ENCODE data around the gene ZBTB46.

The ZBTB46 gene

GRCh38 chr20:63752411-63753101, 78.5 kb downstream of the ZBTB46 start:
- TF ChIP-seq CTCF (IDR thresholded peaks at IDR 0.05; ENCODE audit: control insufficient read depth, extremely low read depth, insufficient read depth) = 0 out of 2 replicates have a peak, but pooled peaks have one; percentile 1
- no peak for DNase-seq (ENCODE audit: low read depth)
- no peak overlapping the region for H3K4me3 ChIP-seq (ENCODE audit: low read depth, low read length)

- no peak for TF ChIP-seq CTCF (IDR thresholded peaks at IDR 0.05; ENCODE audit: control insufficient read depth, extremely low read depth, insufficient read depth)
- no peak overlapping the region for H3K4me3 ChIP-seq (ENCODE audit: low read depth, low read length)
- no peak for DNase-seq (ENCODE audit: low read depth)
Observed at GRCh38 chr20:63751471-63752271, 79.4 kb downstream of the ZBTB46 start.

- no peak overlapping the region for H3K4me3 ChIP-seq (ENCODE audit: low read depth, low read length)
- DNase-seq (ENCODE audit: low read depth) = no peak
- TF ChIP-seq CTCF (IDR thresholded peaks at IDR 0.05; ENCODE audit: control insufficient read depth, extremely low read depth, insufficient read depth) = no peak
Observed at GRCh38 chr20:63750807-63751470, 80.1 kb downstream of the ZBTB46 start.

GRCh38 chr20:63749597-63750508, 81.2 kb downstream of the ZBTB46 start:
- no peak for DNase-seq (ENCODE audit: low read depth)
- no peak for TF ChIP-seq CTCF (IDR thresholded peaks at IDR 0.05; ENCODE audit: control insufficient read depth, extremely low read depth, insufficient read depth)
- no peak overlapping the region for H3K4me3 ChIP-seq (ENCODE audit: low read depth, low read length)

- DNase-seq (ENCODE audit: low read depth) = no peak
- no peak for TF ChIP-seq CTCF (IDR thresholded peaks at IDR 0.05; ENCODE audit: control insufficient read depth, extremely low read depth, insufficient read depth)
- H3K4me3 ChIP-seq (ENCODE audit: low read depth, low read length) = no peak overlapping the region
Observed at GRCh38 chr20:63748934-63749270, 82.2 kb downstream of the ZBTB46 start.
